ENCODE measurements around the gene RASGRF2. TPM values are rescaled to one million over a fixed set of nuclear protein-coding genes. Genes with fewer than 3 reads are reported as not detected.

RASGRF2 gene
- total and polyA plus RNA-seq, 2 of the 8 experiments (the other 6 are each of a cell fraction or from before 2014, with no cell fraction given): 2.6 to 29.5 TPM

DNA sequence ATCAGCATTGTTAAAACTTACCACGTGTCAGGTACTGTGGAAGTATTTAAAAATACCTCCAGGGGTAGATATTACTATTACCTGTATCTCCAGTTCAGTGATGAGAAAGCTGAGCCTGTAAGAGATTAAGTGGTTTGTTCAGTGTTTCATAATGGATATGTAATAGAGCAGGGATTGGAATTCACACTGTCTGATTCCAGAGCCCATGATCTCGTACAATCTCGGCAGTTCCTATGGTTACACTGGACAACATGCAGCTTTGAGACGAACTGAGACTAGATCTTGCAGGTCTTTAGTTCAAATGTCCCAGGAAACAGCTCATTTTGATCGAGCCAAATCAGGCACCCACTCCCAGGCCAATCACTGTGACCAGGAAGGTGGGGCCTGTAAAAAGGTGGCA is 8.8 kb upstream of the RASGRF2 start:
- H3K4me2 ChIP-seq (ENCODE audit: insufficient read depth in 1 of 2, low read depth in 2 of 2, low read length in 2 of 2): no peak overlapping the region
- H2AFZ ChIP-seq (ENCODE audit: low read length): no peak overlapping the region
- H2BK5ac ChIP-seq (ENCODE audit: low read depth, low read length): no peak overlapping the region
- no peak overlapping the region for H3K4me3 ChIP-seq (ENCODE audit: extremely low read depth in 1 of 4, insufficient read depth in 2 of 4, low read depth in 3 of 4, low read length in 4 of 4)
- no peak overlapping the region for H3K27ac ChIP-seq (ENCODE audit: low read depth, low read length)
- H3K18ac ChIP-seq (ENCODE audit: extremely low read depth, low read length): no peak overlapping the region
- no peaks in the 10 kb centered on the region for H3K36me3 ChIP-seq (ENCODE audit: control insufficient read depth in 2 of 4, insufficient read depth in 4 of 4, low read length in 3 of 4)
- 89% methylated on average over 5 of the region's 5 CpGs; no CpG with 5 or more reads in 1 of the 2 experiments for WGBS, 2 experiments (ENCODE audit: extremely low coverage in 1 of 2, insufficient coverage in 1 of 2, insufficient read length in 1 of 2, insufficient replicate concordance in 2 of 2, low coverage in 1 of 2, low lambda C conversion rate in 2 of 2, missing lambda C conversion rate in 1 of 2)
- H3K23me2 ChIP-seq (ENCODE audit: low read depth, low read length): no peaks in the 10 kb centered on the region
- peaks cover 0 to 7% (median 5%) of the 10 kb centered on the region in 4 experiments; a peak in 4 of 7 replicates for H3K4me1 ChIP-seq (replicated peaks in 1 of 4; ENCODE audit: control insufficient read depth in 3 of 4, insufficient read depth in 4 of 4, low read length in 3 of 4)
- DNase-seq (ENCODE audit: low read depth in 1 of 2, low spot score in 2 of 2) (no peak), FAIRE-seq (no peak)
- H4K5ac ChIP-seq (ENCODE audit: insufficient read length, low read depth, low read length): no peak overlapping the region
- POLR2A ChIA-PET (ENCODE audit: partially characterized antibody): no interaction called here
- CTCF ChIA-PET (ENCODE audit: partially characterized antibody): interaction anchor here (5.3 kb wide), 1 partner anchor 15 kb away, joined by 29 read pairs; no protein-coding TSS in a partner anchor
- no peak overlapping the region for H3K23ac ChIP-seq (ENCODE audit: insufficient read length)
- H2BK12ac ChIP-seq (ENCODE audit: low read depth, low read length): no peak overlapping the region
- H4K91ac ChIP-seq (replicated peaks; ENCODE audit: insufficient read length, low read length): no peak overlapping the region
- no peaks in the 10 kb centered on the region for H3K79me1 ChIP-seq (ENCODE audit: low read depth, low read length)
- no peaks in the 10 kb centered on the region for H3K27me3 ChIP-seq (replicated peaks in 1 of 4; ENCODE audit: control insufficient read depth in 3 of 4, extremely low read depth in 1 of 4, insufficient read depth in 3 of 4, low read length in 3 of 4)
- H2BK120ac ChIP-seq (replicated peaks; ENCODE audit: low read depth, low read length): no peak overlapping the region
- no peak overlapping the region for H3K14ac ChIP-seq (ENCODE audit: insufficient read length)
- no peaks in the 10 kb centered on the region for H3K79me2 ChIP-seq (ENCODE audit: control insufficient read depth in 1 of 2, insufficient read depth in 2 of 2, low read length in 2 of 2)
- H2BK20ac ChIP-seq (ENCODE audit: low read length): no peak overlapping the region
- H2AK5ac ChIP-seq (ENCODE audit: low read depth, low read length): no peak overlapping the region
- H3K4ac ChIP-seq (replicated peaks; ENCODE audit: insufficient read length, low read depth, low read length): no peak overlapping the region
- H2BK15ac ChIP-seq (ENCODE audit: low read length): no peak overlapping the region
- no peak overlapping the region for H3K56ac ChIP-seq (replicated peaks; ENCODE audit: insufficient read length, low read depth, low read length)
- H3K9me3 ChIP-seq (ENCODE audit: insufficient read depth in 2 of 2, low read depth in 1 of 2, low read length in 1 of 2): no peaks in the 10 kb centered on the region
- no peaks in the 10 kb centered on the region for H4K20me1 ChIP-seq (replicated peaks in 1 of 2; ENCODE audit: control insufficient read depth in 1 of 2, insufficient read depth in 2 of 2, low read length in 2 of 2)
- no peak overlapping the region; a peak in 1 of 7 replicates for H3K9ac ChIP-seq (replicated peaks in 1 of 4; ENCODE audit: extremely low read depth in 1 of 4, low read depth in 3 of 4, low read length in 3 of 4)
- no peak overlapping the region for H4K8ac ChIP-seq (ENCODE audit: extremely low read depth, insufficient read depth, low read length)
- TF ChIP-seq KDM4A (IDR thresholded peaks at IDR 0.05; ENCODE audit: low read depth, low read length, severe bottlenecking) (no peak), TAF7 (optimal IDR thresholded peaks at IDR 0.05; ENCODE audit: borderline replicate concordance, low read depth, low read length) (no peak), SP2 (IDR thresholded peaks at IDR 0.05; ENCODE audit: low read length) (no peak), SIRT6 (IDR thresholded peaks at IDR 0.05; ENCODE audit: low read length) (no peak), SUZ12 (IDR thresholded peaks at IDR 0.05; ENCODE audit: low read length) (no peak), KDM1A (IDR thresholded peaks at IDR 0.05; ENCODE audit: borderline replicate concordance, low read length) (no peak), CBX8 (IDR thresholded peaks at IDR 0.05; ENCODE audit: borderline replicate concordance, low read depth, low read length) (no peak), YY1 (IDR thresholded peaks at IDR 0.05; ENCODE audit: low read depth, low read length) (no peak), MAFK (IDR thresholded peaks at IDR 0.05; ENCODE audit: low read depth, low read length) (no peak), CHD1 (IDR thresholded peaks at IDR 0.05; ENCODE audit: low read depth, low read length) (no peak), TEAD4 (IDR thresholded peaks at IDR 0.05; ENCODE audit: low read depth, low read length) (no peak), BCL11A (IDR thresholded peaks at IDR 0.05; ENCODE audit: low read depth in 2 of 2, low read length in 2 of 2) (no peak), NANOG (IDR thresholded peaks at IDR 0.05; ENCODE audit: insufficient read depth, low read depth, low read length, poor library complexity, severe bottlenecking) (no peak)
- TF ChIP-seq, protein P1, sequence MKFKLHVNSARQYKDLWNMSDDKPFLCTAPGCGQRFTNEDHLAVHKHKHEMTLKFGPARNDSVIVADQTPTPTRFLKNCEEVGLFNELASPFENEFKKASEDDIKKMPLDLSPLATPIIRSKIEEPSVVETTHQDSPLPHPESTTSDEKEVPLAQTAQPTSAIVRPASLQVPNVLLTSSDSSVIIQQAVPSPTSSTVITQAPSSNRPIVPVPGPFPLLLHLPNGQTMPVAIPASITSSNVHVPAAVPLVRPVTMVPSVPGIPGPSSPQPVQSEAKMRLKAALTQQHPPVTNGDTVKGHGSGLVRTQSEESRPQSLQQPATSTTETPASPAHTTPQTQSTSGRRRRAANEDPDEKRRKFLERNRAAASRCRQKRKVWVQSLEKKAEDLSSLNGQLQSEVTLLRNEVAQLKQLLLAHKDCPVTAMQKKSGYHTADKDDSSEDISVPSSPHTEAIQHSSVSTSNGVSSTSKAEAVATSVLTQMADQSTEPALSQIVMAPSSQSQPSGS (IDR thresholded peaks at IDR 0.05; ENCODE audit: low read length): no peak

Measured in H1 (cell line).